ENCODE results near the gene TUB. TPM values are rescaled to one million over a fixed set of nuclear protein-coding genes. Genes with fewer than 3 reads are reported as not detected.

The TUB gene
- total and polyA plus RNA-seq, 2 of the 13 experiments (the other 11 are each of a cell fraction or from before 2014, with no cell fraction given), result 4.3 to 5.6 TPM

DNA sequence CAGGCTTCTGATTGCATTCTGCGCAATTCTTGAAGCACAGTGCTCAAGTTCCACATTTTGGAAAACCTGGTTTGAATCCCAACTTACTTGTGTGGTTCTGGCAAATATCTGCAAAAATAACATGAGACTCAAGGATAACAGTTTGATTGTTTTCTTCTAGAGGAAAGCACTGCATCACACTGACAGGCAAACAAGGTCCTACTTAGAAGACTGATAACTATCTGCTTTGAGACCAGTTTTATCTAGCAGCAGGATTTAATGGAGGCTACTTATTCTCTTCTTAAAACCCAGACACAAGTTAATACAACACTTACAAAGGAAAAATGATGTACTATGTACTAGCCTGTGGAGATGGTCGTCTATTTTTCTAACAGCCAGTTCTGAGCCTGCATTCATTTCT lies 46.4 kb downstream of the TUB start:
- no peak overlapping the region for H2AFZ ChIP-seq (ENCODE audit: low read length)
- no peak for TF ChIP-seq POLR2G (IDR thresholded peaks at IDR 0.05; ENCODE audit: low read depth, low read length)
- no peak for TF ChIP-seq GFI1 (CRISPR knock-in tag; IDR thresholded peaks at IDR 0.05; ENCODE audit: borderline replicate concordance)
- TF ChIP-seq, protein P1, sequence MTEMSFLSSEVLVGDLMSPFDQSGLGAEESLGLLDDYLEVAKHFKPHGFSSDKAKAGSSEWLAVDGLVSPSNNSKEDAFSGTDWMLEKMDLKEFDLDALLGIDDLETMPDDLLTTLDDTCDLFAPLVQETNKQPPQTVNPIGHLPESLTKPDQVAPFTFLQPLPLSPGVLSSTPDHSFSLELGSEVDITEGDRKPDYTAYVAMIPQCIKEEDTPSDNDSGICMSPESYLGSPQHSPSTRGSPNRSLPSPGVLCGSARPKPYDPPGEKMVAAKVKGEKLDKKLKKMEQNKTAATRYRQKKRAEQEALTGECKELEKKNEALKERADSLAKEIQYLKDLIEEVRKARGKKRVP (CRISPR knock-in tag; IDR thresholded peaks at IDR 0.05), result no peak
- TF ChIP-seq ZFP41 (CRISPR knock-in tag; IDR thresholded peaks at IDR 0.05; ENCODE audit: borderline replicate concordance), result no peak
- TF ChIP-seq, protein P2, sequence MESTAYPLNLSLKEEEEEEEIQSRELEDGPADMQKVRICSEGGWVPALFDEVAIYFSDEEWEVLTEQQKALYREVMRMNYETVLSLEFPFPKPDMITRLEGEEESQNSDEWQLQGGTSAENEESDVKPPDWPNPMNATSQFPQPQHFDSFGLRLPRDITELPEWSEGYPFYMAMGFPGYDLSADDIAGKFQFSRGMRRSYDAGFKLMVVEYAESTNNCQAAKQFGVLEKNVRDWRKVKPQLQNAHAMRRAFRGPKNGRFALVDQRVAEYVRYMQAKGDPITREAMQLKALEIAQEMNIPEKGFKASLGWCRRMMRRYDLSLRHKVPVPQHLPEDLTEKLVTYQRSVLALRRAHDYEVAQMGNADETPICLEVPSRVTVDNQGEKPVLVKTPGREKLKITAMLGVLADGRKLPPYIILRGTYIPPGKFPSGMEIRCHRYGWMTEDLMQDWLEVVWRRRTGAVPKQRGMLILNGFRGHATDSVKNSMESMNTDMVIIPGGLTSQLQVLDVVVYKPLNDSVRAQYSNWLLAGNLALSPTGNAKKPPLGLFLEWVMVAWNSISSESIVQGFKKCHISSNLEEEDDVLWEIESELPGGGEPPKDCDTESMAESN (CRISPR knock-in tag; conservative IDR thresholded peaks at IDR 0.05), result no peak
- TF ChIP-seq, protein P3, sequence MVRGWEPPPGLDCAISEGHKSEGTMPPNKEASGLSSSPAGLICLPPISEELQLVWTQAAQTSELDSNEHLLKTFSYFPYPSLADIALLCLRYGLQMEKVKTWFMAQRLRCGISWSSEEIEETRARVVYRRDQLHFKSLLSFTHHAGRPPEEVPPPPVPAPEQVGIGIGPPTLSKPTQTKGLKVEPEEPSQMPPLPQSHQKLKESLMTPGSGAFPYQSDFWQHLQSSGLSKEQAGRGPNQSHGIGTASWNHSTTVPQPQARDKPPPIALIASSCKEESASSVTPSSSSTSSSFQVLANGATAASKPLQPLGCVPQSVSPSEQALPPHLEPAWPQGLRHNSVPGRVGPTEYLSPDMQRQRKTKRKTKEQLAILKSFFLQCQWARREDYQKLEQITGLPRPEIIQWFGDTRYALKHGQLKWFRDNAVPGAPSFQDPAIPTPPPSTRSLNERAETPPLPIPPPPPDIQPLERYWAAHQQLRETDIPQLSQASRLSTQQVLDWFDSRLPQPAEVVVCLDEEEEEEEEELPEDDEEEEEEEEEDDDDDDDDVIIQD (CRISPR knock-in tag; IDR thresholded peaks at IDR 0.05; ENCODE audit: low read depth), result no peak
- no peak for TF ChIP-seq ZNF253 (CRISPR knock-in tag; IDR thresholded peaks at IDR 0.05; ENCODE audit: borderline replicate concordance)
- TF ChIP-seq ZNF333 (CRISPR knock-in tag; IDR thresholded peaks at IDR 0.05; ENCODE audit: borderline replicate concordance), result no peak
- TF ChIP-seq CEBPB (IDR thresholded peaks at IDR 0.05; ENCODE audit: borderline replicate concordance, low read depth, low read length), result no peak
- TF ChIP-seq ZNF136 (CRISPR knock-in tag; IDR thresholded peaks at IDR 0.05; ENCODE audit: low read depth), result no peak
- no peak for TF ChIP-seq ZNF20 (CRISPR knock-in tag; IDR thresholded peaks at IDR 0.05)
- TF ChIP-seq, protein P4, sequence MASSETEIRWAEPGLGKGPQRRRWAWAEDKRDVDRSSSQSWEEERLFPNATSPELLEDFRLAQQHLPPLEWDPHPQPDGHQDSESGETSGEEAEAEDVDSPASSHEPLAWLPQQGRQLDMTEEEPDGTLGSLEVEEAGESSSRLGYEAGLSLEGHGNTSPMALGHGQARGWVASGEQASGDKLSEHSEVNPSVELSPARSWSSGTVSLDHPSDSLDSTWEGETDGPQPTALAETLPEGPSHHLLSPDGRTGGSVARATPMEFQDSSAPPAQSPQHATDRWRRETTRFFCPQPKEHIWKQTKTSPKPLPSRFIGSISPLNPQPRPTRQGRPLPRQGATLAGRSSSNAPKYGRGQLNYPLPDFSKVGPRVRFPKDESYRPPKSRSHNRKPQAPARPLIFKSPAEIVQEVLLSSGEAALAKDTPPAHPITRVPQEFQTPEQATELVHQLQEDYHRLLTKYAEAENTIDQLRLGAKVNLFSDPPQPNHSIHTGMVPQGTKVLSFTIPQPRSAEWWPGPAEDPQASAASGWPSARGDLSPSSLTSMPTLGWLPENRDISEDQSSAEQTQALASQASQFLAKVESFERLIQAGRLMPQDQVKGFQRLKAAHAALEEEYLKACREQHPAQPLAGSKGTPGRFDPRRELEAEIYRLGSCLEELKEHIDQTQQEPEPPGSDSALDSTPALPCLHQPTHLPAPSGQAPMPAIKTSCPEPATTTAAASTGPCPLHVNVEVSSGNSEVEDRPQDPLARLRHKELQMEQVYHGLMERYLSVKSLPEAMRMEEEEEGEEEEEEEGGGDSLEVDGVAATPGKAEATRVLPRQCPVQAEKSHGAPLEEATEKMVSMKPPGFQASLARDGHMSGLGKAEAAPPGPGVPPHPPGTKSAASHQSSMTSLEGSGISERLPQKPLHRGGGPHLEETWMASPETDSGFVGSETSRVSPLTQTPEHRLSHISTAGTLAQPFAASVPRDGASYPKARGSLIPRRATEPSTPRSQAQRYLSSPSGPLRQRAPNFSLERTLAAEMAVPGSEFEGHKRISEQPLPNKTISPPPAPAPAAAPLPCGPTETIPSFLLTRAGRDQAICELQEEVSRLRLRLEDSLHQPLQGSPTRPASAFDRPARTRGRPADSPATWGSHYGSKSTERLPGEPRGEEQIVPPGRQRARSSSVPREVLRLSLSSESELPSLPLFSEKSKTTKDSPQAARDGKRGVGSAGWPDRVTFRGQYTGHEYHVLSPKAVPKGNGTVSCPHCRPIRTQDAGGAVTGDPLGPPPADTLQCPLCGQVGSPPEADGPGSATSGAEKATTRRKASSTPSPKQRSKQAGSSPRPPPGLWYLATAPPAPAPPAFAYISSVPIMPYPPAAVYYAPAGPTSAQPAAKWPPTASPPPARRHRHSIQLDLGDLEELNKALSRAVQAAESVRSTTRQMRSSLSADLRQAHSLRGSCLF (CRISPR knock-in tag; IDR thresholded peaks at IDR 0.05; ENCODE audit: borderline replicate concordance), result no peak
- no peak for TF ChIP-seq PRMT3 (CRISPR knock-in tag; IDR thresholded peaks at IDR 0.05; ENCODE audit: borderline replicate concordance, low read depth)
- TF ChIP-seq HOXA7 (CRISPR knock-in tag; IDR thresholded peaks at IDR 0.05), result no peak
- no peaks in the 10 kb centered on the region for H3K36me3 ChIP-seq (replicated peaks in 1 of 2; ENCODE audit: control insufficient read depth in 1 of 2, insufficient read depth in 2 of 2, low read length in 2 of 2)
- no peak for ATAC-seq
- no peak overlapping the region for H3K4me3 ChIP-seq (replicated peaks in 1 of 3; ENCODE audit: insufficient read depth in 1 of 3, low read depth in 2 of 3, low read length in 3 of 3)
- H3K4me1 ChIP-seq (ENCODE audit: insufficient read depth, low read length), result no peaks in the 10 kb centered on the region
- WGBS (ENCODE audit: low lambda C conversion rate), result 49% methylated on average over 2 of the region's 2 CpGs
- CTCF ChIA-PET (ENCODE audit: low intra/inter-chr PET ratio, low total read pairs), result no interaction called here
- no peak overlapping the region for H3K27ac ChIP-seq (ENCODE audit: extremely low read length, insufficient read depth, low read length)
- FAIRE-seq, result no peak
- no TSS peak for BruUV-seq (replicated peaks)
- intact Hi-C loops (cut with micrococcal nuclease; ENCODE audit: unreplicated experiment) (no loop called here), in situ Hi-C loops (cut with HindIII; ENCODE audit: extremely low pct_ligation_motif_present, low pct_unique_long_range_greater_than_20kb) (no loop called here)
- DNase-seq (ENCODE audit: low spot score), result no peak
- H3K27me3 ChIP-seq (ENCODE audit: control insufficient read depth in 1 of 2, insufficient read depth in 2 of 2, low read length in 2 of 2), result no peaks in the 10 kb centered on the region; a peak in 1 of 5 replicates
- POLR2A ChIA-PET, result no interaction called here
- H3K9me3 ChIP-seq (ENCODE audit: low read length), result no peaks in the 10 kb centered on the region
- no peaks in the 10 kb centered on the region for H4K20me1 ChIP-seq (ENCODE audit: insufficient read depth, low read length)
- no peaks in the 10 kb centered on the region for H3K79me2 ChIP-seq (ENCODE audit: insufficient read depth, low read length)
- H3K4me2 ChIP-seq (ENCODE audit: low read depth, low read length), result no peak overlapping the region
- no peak overlapping the region for H3K9ac ChIP-seq (ENCODE audit: insufficient read depth, low read depth, low read length)

All from HepG2 (cell line).